GM12875 (cell line): ENCODE data around the gene ITM2B.

Experiments
- H3K4me3 ChIP-seq: one replicate; pipeline ENCODE4 v1.5.1; 2011; ENCODE audit warnings: low read depth, low read length, control low read depth
- CTCF ChIP-seq: IDR thresholded peaks from 2 replicates; pipeline ENCODE4 v1.5.1; 2011; ENCODE audit warnings: low read depth, mild to moderate bottlenecking, control low read depth, inconsistent platforms, low read length, moderate library complexity, borderline replicate concordance; ENCODE audit not compliant: insufficient read depth

Gene ITM2B

GRCh38 chr13:48258430-48258829, 25.4 kb downstream of the ITM2B start:
- TF ChIP-seq CTCF = no peak
- no peak overlapping the region for H3K4me3 ChIP-seq

GRCh38 chr13:48260970-48261369, 28.0 kb downstream of the ITM2B start:
- H3K4me3 ChIP-seq = no peak overlapping the region
- no peak for TF ChIP-seq CTCF

GRCh38 chr13:48263196-48263595, 30.2 kb downstream of the ITM2B start:
- no peak overlapping the region for H3K4me3 ChIP-seq
- no peak for TF ChIP-seq CTCF

GRCh38 chr13:48264058-48264457, 31.1 kb downstream of the ITM2B start:
- no peak overlapping the region for H3K4me3 ChIP-seq
- no peak for TF ChIP-seq CTCF

GRCh38 chr13:48265217-48265815, 32.3 kb downstream of the ITM2B start:
- TF ChIP-seq CTCF = no peak
- no peak overlapping the region for H3K4me3 ChIP-seq

GRCh38 chr13:48266150-48266549, 33.1 kb downstream of the ITM2B start:
- TF ChIP-seq CTCF = no peak
- no peak overlapping the region for H3K4me3 ChIP-seq

GRCh38 chr13:48266701-48267639, 34.0 kb downstream of the ITM2B start:
- no peak for TF ChIP-seq CTCF
- H3K4me3 ChIP-seq = no peak overlapping the region
